ENCODE measurements around the gene HBG2.

GRCh38 chr11:5293028-5293427 lies 38.4 kb upstream of the HBG2 start:
- TF ChIP-seq RAD21 (IDR thresholded peaks at IDR 0.05; ENCODE audit: low read depth), result no peak
- TF ChIP-seq TCF12 (IDR thresholded peaks at IDR 0.05; ENCODE audit: low read depth), result no peak
- TF ChIP-seq NFIC (IDR thresholded peaks at IDR 0.05), result no peak
- no peak for TF ChIP-seq TAF1 (IDR thresholded peaks at IDR 0.05; ENCODE audit: low read depth)
- TF ChIP-seq FOXM1 (IDR thresholded peaks at IDR 0.05; ENCODE audit: borderline replicate concordance, low read depth), result no peak
- no peak for TF ChIP-seq CEBPB (IDR thresholded peaks at IDR 0.05)
- no peak for TF ChIP-seq ZBTB7A (IDR thresholded peaks at IDR 0.05; ENCODE audit: low read depth)
- TF ChIP-seq REST (IDR thresholded peaks at IDR 0.05; ENCODE audit: low read depth), result no peak
- no peak for TF ChIP-seq EP300 (IDR thresholded peaks at IDR 0.05; ENCODE audit: borderline replicate concordance)
- TF ChIP-seq MAX (IDR thresholded peaks at IDR 0.05), result no peak
- no peak for TF ChIP-seq USF1 (IDR thresholded peaks at IDR 0.05)
- no peak for TF ChIP-seq EGR1 (IDR thresholded peaks at IDR 0.05)
- TF ChIP-seq TEAD4 (IDR thresholded peaks at IDR 0.05), result no peak
- no peak for TF ChIP-seq YY1 (IDR thresholded peaks at IDR 0.05; ENCODE audit: low read depth)

Measured in Ishikawa (cell line).